HG02678 (cell line): ENCODE data around the gene MANEA.
"Not testable (repeated sequence)": the region's sequence is repeated elsewhere in the genome, so short reads cannot be mapped to it uniquely, and the experiment has no call there.

ENCODE experiments used
- ATAC-seq: cut with Tn5 transposase; IDR thresholded peaks from one replicate; pipeline ENCODE4 v1.9.1; 2021; ENCODE audit warnings: mild to moderate bottlenecking, moderate library complexity; ENCODE audit not compliant: unreplicated experiment

The MANEA gene, protein sequence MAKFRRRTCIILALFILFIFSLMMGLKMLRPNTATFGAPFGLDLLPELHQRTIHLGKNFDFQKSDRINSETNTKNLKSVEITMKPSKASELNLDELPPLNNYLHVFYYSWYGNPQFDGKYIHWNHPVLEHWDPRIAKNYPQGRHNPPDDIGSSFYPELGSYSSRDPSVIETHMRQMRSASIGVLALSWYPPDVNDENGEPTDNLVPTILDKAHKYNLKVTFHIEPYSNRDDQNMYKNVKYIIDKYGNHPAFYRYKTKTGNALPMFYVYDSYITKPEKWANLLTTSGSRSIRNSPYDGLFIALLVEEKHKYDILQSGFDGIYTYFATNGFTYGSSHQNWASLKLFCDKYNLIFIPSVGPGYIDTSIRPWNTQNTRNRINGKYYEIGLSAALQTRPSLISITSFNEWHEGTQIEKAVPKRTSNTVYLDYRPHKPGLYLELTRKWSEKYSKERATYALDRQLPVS

DNA sequence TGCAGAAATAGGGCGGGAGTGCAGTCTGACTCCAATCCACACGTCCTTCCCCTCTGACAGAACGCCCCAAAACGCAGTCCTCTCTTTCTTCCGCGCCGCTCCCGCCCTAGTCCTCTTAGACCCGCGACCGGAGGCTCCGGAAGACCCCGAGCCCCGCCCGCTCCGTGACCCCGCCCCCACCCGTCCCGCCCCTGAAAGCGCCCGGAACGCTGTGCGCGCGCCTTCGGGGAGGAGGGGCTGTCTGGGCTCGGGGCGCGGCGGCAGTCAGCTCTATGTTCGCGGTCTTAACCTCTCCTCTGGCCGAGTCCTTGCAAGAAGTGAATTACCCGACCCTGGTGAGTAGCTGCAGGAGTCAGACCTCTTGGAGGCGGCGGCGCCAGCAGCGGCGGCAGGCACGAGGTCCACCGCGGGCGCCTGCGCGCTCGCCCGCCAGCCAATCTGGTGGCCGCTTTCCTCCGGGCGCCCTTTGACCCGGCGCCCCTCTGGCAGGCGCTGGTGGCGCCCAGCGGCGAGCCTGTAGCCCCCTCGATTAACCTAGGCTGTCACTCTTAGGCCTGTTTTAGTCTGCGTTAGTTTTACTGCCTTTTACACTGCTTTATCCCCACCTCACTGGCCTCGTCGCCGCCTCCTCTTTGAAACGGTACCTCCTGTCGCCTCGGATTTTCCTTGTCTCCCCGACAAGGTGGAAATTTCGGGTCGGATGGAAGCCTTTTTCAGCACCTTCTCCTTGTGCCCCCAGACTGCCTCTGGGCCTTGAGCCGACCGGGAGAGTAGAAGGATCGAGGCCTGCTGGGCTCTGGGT lies at the start of gene MANEA:
Gene MANEA (plus strand): TSS at position 232 of the 802 bp plus-strand sequence. CDS start 8,905 bp downstream, outside the sequence.
- ATAC-seq, result peak; percentile 75

DNA sequence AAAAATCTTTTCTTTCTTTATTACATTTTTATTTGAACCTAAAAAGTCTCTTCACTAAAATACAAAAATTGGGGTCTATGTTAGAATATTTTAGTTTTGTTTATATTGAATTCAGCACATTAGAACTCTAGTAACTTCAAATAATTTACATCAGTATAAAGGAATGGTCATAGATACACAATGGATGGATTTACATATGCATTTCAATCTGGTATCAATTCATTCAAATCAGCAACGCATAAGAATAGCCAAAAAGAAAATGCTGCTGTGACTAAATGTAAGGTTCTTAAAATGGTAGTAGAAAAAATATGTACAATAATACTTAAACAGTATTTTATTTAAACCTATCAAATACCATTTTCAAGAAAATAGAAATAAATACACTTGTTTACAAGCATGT lies 47.6 kb upstream of the MANEA start:
- no peak for ATAC-seq

DNA sequence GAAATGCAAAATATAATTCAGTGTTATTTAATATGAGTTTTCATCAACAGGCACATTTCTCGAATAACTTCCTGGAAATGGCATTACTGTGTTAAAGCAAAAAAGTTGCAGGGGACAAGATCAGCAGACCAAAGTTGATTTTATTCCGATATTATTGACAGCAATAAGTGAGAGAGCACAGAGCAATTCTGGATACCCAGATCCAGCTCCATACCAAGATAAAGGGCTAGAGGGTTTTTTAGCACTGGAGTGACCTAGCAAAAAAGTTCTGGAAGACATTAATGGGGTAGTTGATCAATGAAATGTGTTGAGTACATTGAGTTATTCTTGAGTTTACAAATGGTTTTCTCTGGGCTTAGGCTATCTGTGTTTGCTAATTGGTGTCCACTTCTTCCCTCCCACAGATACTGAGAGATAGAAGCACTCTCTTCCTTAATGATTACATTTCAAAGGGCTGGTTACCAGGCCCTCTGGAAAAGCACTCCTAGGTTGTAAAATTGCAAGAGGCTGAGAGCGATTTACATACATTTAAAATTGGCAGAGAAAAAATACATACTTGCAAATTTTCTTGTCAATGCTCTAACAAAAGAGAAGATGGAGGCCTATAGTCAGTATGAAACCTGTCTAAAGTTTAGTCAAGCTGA lies 47.0 kb upstream of the MANEA start:
- ATAC-seq, result no peak

DNA sequence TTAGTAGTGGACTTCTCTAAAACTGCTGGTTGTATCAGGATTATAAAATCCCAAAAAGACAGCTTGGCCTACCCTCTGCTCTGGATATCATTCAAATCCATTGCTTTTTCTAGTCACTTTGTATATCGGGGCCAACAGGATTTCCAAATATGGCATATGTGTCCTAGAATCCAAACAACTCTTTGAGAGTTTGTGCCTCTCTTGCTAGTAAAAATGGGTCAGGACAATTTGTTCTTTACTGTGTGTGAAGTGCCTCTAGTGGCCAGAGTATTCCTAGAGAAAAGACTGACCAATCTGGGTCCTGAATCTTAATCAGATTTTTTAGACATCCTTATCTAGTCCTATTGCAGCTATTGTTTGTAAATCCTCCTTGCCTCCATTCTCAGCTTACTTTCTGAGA lies 33.5 kb upstream of the MANEA start:
- no peak for ATAC-seq

DNA sequence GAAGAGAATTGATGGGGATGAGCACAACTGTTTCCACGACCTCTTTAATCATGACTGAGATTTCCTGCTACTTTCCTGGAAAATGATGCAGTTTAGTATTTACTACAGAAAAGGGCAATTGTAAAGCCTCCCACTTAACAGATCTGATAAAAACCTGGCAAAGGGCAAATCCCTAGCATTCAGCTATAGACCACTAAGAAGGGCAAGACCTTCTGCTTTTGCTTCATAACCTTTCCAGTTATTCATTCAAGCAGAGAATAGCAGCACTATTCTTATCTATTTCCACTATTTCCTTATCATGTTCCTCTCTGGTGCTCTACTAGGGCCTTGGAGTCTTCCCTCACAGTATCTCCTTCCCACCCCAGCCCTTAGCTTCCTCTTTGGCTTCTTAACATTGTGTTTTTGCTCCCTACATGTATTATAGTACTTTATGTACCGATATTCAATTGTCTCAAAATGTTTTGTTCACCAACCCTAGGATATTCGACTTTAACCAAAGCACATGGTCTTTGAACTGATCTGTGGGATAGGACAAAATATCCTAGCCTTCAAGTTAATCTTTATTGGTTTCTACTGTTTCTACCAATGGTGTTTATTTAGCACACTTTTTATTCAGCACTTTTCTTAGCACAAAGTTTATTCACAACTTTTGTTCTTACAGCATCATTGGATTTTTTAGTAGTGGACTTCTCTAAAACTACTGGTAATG lies 32.7 kb upstream of the MANEA start:
- no peak for ATAC-seq

DNA sequence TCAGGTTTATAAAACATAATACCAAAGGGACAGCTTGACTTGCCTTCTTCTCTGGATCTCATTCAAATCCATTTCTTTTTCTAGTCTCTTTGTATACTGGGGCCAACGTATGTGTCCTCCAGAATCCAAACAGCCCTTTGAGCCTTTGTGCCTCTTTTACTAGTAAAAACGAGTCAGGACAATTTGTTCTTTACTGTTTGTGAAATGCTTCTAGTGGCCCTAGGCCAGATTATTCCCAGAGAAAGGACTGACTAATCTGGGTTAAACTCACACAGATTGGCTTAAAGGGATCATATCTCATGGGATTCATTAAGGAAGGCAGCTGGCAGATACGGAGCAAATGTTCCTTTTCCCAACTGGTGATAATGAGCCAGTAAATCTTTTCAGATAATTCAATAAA lies 32.1 kb upstream of the MANEA start:
- ATAC-seq, result no peak

DNA sequence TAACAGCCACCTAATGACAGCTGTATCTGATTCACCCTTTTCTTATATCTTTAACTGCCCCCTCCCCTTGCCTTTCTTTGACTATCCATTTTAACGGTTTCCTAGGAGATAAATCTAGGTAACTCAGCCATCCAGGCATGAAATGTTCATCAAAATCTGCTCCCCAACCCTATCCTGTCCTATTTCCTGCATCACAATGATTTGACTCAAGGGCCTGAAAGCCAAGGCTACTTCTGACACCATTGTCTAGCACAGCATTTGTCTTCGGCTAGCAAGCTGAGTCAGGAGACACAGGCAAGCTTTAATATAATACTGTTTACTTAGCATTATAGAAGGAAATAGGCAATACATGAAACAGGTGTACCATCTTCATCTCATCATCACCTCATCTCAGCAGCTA lies 31.6 kb upstream of the MANEA start:
- no peak for ATAC-seq

DNA sequence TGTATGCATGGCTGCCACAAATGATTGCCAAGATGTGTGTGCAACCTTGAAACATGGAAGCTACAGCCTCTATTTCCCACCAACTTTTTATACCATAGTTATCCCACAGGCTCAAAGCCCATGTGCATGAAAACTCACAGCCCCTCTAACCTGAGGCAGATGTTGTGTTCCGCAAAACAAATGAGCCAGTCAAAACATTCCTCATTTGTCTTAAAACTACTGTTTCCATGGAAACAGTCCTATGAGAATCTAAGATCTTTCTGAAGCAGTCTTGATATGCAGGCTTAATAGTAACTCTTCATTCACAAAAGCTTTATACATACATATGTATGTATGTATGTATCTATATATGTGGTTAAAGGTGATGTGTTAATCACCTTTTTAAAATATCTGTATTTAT lies 31.2 kb upstream of the MANEA start:
- no peak for ATAC-seq

DNA sequence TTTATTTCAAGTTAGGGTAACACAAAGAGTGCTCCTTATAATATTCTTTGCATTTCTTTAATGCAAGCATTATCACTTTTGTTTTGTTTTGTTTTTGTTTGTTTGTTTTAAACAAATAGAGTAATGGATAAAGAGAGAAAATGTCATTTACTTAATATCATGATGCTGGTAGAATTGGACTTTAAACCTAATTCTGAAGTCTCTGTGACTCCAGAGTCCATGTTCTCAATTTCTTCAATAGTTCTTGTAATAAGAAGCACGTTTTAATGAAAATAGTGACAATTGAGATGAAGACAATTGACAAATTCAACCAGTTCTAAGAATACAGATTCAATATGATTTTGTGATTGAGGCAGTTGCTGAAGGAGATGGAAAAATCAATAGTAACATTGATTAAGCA lies 30.3 kb upstream of the MANEA start:
- ATAC-seq, result no peak

DNA sequence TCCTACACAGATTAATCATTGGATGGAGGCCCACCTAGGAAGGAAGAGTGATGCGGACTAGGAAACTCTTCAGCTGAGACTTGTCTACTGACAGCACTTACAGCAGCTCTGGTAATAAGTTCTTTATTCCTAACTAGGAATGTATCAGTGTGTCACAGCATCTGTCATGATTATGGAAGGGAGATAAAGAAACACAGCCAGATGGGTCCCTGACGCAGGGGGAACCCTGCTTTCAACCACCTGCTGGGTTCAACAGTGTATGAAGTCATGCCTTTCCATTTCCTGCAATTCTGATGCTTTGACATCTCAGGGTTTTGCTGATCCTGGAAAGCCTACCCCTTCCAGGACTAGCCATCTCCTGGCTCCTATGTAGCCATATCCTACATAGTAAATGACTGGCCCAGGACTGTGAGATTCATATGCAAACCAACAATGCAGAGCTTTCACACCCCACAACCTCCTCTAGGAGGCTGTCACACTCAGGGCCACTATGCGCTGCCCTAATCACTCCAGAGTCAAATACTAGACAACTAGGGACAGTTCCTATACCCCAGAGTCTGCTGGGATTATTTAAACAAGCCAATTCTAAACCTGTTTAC lies 29.0 kb upstream of the MANEA start:
- ATAC-seq, result no peak

DNA sequence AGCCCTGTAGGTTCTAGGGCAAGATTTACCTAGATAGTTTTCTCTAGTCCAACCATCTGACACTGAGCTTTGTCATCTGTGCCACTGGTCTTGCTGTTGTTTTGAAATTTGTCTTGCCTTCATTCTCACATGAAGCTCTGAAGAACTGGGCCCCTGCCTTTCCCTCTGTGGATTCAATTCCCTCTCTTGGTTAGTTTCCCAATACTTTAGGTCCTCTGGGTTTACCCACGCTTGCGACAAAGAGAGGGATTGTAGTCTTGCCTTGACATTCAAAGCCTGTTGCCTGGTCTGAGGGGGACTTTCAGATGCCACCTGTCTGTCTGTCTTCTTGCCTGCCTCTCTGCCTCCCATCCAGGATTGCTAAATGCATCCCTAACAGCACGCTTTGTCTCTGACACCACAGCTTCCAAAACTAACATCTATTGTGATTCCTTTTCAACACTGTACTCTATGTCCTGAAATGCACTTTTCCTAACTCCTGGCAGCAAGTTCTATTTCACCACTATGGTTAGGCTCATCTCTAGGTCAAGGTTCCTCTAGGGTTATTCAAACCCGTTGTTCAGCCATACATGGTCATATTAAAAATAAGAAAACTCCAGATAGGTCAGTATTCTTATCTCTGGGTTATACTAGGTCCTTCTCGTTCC lies 25.5 kb upstream of the MANEA start:
- ATAC-seq, result no peak

DNA sequence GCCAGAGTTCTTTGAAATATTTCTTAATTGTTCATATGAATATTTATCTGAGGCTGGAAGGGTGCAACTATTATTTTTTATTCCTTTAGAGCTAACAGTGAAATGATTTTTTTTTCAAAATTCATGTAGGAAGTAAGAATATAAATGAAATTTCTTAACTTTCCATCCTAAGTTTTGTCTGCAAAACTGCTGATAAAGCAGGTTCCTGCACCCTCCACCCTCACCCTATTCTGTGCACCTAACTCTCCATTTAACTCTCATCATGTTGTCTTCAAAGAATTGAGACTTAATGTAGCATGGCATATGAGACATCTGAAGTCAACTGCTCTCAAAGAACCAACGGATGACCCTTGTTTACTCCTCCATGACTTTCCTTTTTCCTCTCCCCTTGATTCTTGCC lies 23.5 kb upstream of the MANEA start:
- ATAC-seq, result no peak

DNA sequence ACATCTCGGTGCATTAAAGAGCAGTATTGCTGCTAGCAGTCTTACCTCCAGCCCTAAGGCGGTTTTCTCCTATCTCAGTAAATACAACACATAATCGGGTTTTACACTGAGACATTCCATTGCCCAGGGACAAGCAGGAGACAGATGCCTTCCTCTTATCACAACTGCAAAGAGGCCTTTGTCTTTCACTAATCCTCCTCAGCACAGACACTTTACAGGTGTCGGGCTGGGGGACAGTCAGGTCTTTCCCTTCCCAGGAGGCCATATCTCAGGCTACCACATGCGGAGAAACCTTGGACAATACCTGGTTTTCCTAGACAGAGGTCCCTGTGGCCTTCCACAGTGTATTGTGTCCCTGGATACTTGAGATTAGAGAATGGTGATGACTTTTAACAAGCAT lies 16.4 kb upstream of the MANEA start:
- ATAC-seq, result not testable (repeated sequence)

DNA sequence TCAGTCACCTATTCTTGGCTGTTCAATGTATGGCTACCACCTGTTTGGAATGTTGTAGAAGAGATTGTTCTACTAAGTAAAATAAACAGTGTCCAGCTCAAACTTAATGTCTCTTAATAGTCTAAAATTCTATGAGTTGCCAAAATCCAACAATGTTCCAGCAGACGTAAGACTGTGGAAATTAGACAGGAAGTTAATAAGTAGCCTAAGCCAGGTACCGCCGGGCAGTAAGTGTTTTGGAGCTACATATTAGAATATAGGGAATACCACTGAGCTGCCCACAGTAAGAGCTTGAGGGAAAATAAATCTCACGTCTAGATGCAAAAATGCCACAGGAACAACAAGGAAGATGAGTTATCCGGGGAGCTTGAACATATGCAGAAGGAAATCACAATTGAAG lies 7.8 kb upstream of the MANEA start:
- no peak for ATAC-seq

DNA sequence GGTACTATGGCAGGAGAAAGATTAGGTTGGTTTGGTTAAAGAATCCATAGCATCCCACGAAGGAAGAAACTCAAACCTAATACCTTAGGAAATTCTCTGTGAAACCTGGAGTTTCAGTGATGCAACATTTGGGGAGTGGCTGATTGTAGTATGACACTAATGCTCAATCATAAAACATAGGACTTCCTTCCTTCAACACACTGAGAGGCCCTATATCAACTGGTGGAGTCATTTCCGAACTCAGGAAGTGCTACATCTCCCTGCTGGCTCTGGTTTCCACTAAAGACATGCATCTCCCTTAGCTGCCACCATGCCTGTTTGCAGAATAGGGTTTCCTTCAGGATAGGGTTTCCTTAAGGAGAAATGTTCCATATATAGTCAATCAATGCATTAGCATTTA lies 5.2 kb upstream of the MANEA start:
- no peak for ATAC-seq

DNA sequence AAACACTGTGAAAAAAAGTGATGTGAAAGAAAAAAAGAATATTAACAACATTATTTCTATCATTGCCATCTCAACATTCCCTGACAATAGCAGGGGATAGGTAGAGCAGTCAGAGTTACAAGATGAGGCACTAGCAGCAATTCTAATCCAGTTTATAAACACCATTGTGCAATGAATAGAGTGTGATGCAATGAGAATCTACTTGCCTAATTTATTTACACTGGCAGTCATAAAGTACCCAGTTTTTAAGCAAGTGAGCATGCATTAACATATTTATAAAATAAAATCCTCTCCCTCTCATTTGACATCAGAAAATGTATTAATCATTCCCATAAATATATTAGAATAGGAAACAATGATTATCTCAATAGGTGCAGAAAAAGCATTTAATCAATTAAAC lies 2.5 kb upstream of the MANEA start:
- ATAC-seq, result no peak

DNA sequence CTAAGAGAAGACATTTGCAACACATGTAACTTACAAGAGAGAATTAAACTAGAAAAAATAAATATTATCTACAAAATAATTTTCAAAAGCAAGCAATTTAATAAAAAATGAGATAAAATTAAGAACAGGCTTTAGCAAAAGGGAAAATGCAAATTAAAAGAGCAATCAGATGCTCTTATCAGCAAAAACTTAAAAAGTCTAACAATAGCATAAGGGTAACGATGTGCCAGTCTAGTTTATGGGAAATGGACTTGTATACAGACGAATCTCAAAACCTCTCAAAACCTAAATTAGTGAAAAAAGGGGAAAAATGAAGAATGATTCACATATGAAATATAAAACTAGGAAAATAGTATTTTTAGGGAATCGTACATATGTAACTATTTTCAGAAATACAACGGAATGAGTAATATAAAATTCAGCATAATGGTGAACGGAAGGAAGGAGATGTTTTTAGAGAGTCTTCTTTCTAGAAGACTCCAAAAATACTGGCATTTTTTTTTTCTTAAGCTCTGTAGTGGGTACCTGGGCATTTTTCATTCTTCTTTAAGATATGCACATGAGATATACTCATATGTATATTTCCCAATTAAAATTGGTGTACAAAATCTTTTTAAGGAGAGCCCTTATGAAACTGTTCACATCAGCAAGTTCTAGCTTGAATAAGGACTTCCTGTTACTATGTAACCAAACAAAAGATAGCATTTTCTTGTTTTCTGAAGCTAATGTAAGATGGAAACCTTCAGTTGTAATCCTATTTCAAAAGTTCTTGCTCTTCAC lies 927 bp upstream of the MANEA start:
- peak; percentile 26 for ATAC-seq

DNA sequence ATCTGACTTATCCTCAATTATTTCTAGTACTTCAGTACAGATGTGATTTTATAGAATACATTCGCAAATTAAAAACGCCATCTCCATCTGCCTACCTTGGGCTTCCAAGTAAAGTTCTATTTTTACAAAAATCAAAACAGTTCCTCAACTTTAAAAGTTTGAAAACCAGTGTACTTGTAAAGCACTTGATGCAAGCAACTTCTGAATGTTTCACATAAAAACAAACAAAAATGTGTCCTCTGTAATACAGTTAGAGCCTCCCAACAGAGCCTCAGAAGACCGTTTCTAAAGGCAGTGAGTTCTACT lies 384 bp upstream of the MANEA start:
- no peak for ATAC-seq

DNA sequence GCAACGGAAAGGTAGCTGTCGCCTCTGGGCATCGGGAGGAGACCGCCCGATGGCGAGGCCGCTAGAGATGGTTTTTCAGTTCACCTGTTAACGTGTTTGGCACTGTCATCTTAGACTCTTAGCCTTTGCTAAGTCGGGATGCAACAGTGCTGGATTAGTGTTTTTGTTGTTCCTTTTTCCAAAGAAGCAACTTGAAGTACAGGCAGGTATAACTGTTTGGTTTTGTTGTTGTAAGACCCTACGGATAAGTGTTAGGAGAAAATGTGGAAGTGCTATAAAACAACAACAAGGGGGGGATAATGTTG lies 723 bp downstream of the MANEA start:
- peak; percentile 16 for ATAC-seq

DNA sequence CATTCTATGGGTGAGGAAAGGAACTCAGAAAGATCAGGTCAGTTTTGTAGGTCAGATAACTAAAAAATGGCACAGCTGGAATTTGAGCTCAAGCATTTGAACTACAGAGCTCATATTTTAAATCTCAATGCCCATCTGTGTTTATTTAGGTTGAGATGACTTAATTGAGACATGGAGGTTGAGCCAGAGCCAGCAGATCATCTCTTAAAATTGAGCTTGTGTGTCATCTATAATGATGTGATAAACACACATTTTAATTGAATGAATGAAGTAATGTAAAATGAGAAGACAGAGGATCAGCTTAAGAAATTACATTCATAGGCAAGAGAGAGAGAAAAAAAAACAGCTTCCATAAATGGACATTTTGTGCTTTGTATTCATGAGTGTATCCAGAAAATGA lies 3.7 kb downstream of the MANEA start:
- ATAC-seq, result no peak
